DMS53 treated with DMSO at 0.1 percent for 48 hours (cell line): ENCODE results near the gene SCUBE1.

Experiments
- DNase-seq: peaks from one replicate; lab custom pipeline; 2025; ENCODE audit not compliant: unreplicated experiment; lab: John Stamatoyannopoulos, UW

SCUBE1 gene

DNA sequence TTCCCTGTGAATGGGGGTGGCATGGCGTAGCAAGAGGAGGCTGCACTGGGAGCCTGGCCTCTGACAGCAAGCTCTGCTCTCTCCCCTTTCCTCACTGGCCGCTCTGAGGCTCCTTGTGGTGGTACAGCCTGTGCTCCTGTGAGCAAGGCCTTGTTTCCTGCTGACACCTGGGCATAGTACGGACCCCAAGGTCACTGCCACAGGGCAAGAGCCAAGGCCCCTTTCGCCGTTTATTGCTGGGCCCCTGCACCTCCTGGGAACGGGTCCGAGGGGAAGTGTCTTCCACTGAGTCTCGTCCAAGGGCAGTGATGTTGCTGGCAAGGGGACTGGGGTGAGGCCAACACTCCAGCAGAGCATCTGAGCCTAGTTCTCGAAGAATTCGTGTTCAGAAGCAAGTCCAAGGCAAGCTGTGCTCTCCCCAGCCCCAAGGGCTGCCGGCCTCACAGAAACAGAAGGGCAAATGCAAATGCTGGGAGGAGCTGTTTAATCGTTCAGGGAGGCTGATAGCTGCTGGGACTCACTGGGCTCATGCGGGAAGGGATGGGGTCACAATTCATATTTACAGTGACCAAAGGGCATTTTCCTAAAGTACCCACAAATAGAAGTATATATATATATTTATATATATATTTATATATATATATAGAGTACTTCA is 140.3 kb downstream of the SCUBE1 start:
- DNase-seq, result no peak

DNA sequence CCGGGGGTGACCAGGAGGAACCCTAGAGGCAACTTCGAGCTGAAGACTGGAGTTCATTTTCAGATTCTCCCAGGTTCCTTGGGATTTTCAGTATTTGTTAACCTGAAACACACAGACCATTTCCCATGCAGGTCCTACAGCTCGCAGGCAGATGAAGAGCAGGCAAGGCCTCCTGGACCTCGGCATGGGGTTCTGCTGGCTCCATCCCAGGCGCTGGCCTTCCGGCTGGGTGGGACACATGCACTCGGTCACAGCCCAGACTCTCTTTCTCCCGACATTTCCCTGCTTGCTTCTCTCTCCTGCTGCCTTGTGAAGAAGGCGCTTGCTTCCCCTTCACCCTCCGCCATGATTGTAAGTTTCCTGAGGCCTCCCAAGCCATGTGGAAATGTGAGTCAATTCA is 140.8 kb downstream of the SCUBE1 start:
- no peak for DNase-seq

DNA sequence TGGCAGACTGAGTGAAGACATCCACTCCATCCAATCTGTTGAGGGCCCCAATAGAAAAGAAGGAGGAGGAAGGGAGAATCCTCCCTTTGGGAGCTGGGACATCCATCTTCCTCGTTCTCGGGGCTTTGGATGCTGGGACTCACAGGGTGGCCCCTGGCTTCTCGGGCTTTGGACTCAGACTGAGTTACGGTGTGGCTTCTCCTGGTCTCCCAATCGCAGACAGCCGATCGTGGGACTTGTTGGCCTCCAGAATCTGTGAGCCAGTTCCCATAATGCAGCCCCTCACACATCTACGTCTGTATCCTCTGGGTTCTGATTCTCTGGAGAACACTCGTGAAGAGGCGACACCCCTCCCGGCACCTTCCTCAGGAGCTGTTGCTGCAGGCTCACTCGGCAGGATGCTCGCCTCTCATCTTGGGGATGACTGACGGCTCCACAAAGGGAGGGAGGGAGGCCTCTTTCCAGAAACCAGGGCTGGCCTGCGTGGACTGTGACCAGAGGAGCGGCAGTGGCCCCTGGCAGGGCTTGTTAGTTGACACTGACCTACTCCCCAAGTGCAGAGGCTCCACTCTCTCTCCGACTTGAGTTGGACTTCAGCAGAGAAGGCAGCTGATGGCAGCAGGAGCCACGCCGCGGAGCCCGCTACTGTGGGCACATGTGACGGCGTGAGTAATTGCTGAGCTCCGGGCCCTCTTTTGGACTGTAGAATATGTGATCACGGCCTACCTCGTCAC is 141.5 kb downstream of the SCUBE1 start:
- no peak for DNase-seq

- no peak for DNase-seq
Observed at GRCh38 chr22:43200555-43200954, 142.6 kb downstream of the SCUBE1 start.

DNA sequence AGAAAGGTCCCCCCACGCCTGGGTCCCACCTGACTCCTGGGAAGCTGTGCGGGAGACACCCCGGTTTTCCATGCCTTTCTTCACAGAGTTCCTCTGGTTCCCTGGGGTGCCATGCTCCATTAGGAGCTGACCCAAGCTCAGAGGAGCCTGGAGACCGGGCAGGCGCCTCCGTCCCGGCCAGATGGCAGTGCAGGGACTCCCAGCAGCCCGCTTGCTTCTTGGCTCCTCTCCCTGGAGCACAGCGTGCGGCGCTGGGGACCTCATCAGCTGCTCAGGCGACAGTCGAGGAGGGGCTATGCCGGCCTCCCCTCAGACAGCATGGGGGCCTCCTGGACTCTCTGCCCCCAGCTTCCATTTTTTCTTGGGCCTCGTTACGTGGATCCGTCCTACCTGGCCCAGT is 143.1 kb downstream of the SCUBE1 start:
- no peak for DNase-seq

DNA sequence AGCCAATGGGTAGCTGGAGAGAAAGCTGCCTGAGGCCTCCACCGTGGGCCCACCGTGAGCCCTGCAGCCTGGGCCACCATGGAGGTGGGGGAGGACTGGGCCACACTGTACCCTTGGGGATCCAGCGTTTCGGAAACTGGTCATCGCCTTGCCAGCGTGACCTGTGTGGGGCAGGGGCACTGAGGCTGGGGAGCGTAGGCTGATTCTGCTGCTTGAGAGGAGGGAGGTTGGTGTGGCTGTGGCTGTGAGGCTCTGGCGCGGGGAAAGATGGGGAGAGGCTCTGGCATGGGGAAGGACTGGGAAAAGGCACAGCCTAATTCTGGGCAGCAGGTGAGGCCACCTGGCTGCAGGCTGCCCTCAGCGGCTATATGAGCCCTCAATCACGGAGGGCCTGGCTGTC is 143.6 kb downstream of the SCUBE1 start:
- DNase-seq, result no peak

- no peak for DNase-seq
Observed at GRCh38 chr22:43198936-43199335, 144.2 kb downstream of the SCUBE1 start.

DNA sequence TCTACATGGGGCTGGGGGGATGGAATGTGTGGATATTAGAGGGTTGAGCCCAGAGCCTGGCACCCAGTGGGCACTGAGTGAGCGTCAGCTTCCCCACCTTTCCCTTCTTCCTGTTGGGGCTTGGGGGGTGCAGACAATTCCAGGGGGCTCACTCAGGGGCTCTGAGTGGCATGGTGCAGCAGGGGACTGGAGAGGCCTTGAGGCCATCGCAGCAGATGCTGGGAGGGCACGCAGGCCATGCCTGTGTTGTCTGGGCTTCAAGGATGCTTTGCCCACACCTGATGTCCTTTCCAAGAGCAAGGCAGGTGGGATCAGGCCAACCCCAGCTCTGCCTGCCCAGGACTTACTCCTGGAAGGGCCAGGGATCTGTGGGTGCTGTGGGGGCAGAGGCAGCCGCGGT is 145.0 kb downstream of the SCUBE1 start:
- no peak for DNase-seq

DNA sequence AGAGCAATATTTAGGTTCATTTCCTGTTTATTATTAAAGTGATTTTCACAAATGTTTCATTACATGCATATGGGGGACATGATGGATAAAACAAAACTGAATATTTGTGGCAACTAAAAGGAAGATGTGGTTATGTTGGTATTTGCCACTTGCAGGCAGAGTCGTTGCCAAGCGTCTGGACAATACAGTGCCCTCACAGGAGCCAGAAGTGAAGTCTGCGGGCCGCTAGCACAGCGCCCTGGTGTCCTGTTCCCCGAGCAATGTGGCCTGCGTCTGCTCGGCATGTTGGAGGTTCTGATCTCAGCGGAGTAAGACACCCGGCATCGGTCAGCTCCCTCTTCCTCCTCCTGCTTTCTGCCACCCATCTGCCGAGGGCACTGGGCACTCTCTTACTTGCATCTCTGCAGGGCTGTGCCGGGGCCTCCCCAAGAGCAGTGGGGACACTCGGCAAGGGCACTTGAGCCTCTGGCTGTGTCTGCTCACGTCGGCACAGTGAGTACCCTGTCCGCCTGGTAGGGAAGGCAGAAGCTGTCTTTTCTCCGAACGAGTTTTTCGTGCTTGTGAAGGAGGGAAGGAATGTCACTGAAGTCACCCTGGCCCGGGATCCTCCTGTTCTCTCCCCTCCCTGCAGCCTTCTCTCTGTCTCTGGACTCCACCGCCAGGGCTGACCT is 145.8 kb downstream of the SCUBE1 start:
- DNase-seq, result no peak

GRCh38 chr22:43191831-43192230 is 151.3 kb downstream of the SCUBE1 start:
- no peak for DNase-seq

DNA sequence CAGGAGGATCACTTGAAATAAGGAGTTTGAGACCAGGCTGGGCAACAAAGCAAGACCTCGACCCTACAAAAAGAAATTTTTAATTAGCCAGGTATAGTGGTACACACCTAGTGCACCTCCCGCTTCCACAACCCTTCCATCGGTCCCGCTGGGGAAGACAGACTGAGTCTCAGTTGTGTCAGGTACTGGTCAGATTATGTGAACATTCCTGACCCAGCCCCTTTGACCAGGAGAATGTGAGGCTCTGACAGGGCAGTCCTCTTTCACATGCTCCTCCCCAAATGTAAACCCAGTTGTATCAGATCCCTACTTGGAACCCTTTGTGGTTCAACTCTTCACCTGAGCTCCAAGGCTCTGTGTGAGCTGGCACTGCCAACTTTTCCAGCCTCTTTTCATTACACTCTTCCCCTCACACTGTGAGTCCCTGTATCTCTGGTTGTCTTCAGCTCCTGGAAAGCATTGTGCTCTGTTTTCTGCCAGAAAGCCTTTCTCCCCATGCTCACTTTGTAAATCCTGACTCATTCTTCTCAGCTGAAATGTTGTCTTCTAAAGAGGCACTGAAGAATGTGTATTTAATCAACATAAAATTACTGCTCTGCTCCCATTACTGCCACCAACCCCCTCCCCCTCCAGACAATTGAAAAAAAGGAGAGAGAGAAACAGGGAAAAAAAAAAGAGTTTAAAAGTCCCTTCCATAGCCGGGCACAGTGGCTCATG is 154.2 kb downstream of the SCUBE1 start:
- no peak for DNase-seq

DNA sequence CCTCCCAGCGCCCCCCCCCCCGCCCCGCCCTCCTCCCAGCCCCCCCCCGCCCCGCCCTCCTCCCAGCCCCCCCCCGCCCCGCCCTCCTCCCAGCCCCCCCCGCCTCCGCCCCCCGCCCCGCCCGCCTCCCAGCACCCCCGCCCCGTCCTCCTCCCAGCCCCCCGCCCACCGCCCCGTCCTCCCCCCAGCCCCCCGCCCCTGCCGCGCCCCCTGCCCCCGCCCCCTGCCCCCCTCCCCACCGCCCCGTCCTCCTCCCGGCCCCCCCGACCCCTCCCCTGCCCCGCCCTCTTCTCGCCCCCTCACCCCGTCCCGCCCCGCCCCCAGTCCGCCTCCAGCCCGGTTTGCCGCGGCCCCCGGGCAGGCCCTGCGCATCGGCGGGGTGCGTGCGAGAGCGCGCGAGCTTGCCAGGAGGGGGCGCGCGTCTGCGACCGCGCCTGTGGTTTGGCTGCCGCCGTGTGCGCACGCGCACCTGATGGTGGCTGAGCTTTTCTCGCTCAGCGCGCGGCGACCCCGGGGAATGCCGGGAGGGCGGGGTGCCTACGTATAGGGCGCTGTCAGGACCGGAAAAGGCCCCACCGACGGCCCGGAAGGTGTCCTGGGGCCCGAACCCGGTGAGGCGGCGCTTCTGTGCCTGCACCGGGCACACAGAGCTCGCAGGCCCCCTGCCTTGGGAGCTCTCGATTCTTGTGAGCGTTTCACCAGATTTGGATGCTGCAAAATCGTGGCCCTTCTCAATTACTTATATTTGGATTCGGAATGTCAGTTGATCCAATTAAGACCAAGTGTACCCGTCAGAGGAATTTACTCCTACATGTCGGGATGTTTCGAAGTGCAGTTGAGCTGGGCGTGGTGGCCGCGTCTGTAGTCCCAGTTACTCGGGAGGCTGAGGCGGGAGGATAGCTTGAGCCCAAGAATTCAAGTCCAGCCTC is 155.7 kb downstream of the SCUBE1 start:
- DNase-seq, result peak; percentile 82

- no peak for DNase-seq
Observed at GRCh38 chr22:43186272-43187170, 156.7 kb downstream of the SCUBE1 start, which contains the start of gene TTLL12. TSS of gene TTLL12 (minus strand) at chr22:43187134. CDS start at chr22:43187069, 65 bp downstream.

DNA sequence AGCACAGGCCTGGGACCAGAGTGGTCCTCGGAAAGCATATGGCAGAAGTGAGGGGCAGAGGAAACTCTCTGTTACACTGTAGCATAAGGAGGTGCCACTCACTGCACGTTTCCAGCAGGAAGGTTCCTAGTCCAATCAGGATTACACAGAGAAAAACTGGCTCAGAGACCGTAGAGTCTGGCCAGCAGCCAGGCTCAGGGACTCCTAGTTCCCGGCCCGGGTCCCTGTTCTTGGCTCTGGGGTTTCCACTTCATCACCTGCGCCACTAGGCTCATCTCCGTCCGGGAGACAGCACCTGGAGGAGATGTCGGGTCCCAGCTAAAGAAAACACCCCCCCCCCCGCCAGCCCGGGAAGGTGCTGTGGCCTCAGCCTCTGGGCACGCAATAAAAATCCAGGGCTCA is 157.3 kb downstream of the SCUBE1 start:
- DNase-seq, result no peak

- no peak for DNase-seq
Observed at GRCh38 chr22:43183496-43184277, 159.5 kb downstream of the SCUBE1 start.

GRCh38 chr22:43182726-43183125 is 160.4 kb downstream of the SCUBE1 start:
- DNase-seq, result no peak

- DNase-seq, result no peak
Observed at GRCh38 chr22:43182118-43182517, 161.1 kb downstream of the SCUBE1 start.

- no peak for DNase-seq
Observed at GRCh38 chr22:43181321-43182076, 161.7 kb downstream of the SCUBE1 start.
